Left renal cortex interstitium (tissue), 4 donors: ENCODE data around the gene ZNF329. TPM values are rescaled to one million over a fixed set of nuclear protein-coding genes. Genes with fewer than 3 reads are reported as not detected.
"Not testable (repeated sequence)": the region's sequence is repeated elsewhere in the genome, so short reads cannot be mapped to it uniquely, and the experiment has no call there.

Experiments used
- DNase-seq, 4 donors: peaks; one replicate each; pipeline ENCODE4 v3.0.0-alpha.2; 2013; ENCODE audit warnings: low read depth in 4 of 4, low spot score in 2 of 4, missing footprints in 1 of 4
- polyA plus RNA-seq, 4 donors: library from polyadenylated mRNA; unstranded; fragments of 120-200 nt; gene quantifications; one replicate each; pipeline ENCODE4 v1.2.1, GENCODE V29; 2013; ENCODE audit not compliant: insufficient read length in 4 of 4

ZNF329 gene
- 10 to 100 TPM; 20.4 to 24.0 (median 21.5) TPM for polyA plus RNA-seq

DNA sequence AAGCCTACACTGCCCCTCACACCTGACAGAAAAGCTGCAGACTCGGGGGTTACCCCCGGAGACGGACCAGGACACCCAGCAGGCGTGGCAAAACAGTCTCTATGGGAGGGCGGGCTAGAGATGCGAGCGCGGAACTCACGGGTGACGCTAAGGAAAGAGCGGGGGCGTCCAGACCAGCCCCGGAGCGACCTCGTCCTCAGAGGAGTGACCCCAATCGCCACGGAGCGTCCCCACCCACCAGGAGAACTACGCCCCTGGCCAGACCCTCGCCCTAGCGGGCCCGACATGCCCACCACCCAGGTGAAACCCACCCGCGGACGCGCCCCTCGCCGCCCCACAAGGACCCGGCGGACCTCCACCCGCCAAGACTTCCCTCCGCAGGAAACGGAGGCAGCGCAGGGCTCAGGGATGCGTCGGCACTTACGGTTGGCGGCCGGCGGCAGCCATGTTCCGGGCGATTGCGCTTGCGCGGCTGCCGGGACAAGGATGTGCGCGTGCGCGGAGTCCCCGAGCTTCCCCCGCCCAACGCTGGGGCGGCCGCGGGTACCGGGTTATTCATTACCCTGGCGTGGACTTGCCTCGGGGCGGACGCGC is at the start of gene ZNF329:
Gene ZNF329, minus strand, starts transcription at position 462 of the 594 bp plus-strand sequence. CDS start 21,286 bp downstream, outside the sequence.
- peak; percentile 45 to 79 (median 75) for DNase-seq

GRCh38 chr19:58196901-58197616 is 46.5 kb upstream of the ZNF329 start:
- peak in 1 of 4 donors; percentile 27 for DNase-seq

- peak in 1 of 4 donors; percentile 49 for DNase-seq
These were observed 33.2 kb upstream of the ZNF329 start for GRCh38 chr19:58183817-58184215.

DNA sequence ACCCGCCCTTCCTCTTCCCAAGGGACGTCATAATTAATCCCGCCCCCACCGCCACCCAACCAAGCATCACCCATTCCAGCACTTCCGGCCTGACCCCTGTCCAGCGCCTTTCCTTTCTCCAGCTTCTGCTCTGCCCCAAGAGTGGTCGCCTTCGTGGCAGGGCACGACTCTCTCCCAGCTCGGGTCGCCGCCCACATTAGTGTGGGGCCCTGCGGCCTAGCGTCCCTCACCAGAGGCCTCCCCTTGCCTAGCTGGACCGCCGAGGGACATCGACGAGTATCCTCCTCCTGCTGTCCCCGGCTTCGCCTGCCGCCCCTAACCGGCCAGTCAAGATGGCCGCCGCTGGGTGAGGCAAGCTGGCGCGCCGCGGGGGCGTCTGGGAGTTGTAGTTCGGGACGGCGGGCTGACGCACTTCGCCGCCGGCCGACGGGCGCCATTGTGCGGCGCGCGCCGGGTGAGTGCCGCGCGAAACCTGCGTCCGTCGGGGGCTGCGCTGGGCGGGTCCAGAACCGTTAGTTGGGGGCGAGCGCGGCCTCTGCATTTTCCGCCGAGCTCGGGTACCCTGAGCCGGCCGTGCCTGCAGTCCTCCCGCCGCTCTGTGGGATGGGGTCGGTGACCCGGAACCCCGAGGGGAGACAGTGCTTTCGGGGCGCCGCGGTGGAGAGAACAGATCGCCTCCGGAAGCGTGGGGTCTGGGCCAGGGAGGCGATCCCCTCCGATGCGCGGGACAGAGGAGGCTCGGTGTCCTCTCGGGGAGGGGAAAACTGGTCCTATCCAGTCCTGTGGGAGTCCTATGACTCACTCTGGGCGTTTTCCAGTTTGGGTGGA is 32.6 kb upstream of the ZNF329 start, which contains the start of gene ZNF274:
Gene ZNF274, plus strand, starts transcription at position 73 of the 828 bp plus-strand sequence. CDS start 905 bp downstream, outside the sequence.
- peak; percentile 81 to 90 (median 86) for DNase-seq

DNA sequence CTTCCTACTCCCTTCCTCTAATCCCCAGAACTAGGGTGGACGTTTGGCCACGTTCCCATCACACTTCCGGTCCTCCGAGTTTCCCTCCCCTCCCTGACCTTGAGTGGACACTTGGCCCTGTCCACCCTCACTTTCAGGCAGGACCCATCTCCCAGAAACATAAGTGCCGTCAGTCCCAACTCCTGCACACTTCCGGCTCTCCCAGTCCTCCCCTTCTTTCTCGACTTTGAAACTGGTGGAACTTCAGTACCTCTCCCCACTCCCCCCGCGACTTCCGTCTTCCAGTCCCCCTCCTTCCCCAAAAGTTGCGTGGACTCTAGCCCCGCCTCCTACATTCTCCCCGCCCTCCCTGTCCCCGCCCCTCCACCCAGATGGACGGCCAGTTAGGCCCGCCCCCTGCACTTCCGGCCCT is 32.0 kb upstream of the ZNF329 start:
- DNase-seq = no peak

DNA sequence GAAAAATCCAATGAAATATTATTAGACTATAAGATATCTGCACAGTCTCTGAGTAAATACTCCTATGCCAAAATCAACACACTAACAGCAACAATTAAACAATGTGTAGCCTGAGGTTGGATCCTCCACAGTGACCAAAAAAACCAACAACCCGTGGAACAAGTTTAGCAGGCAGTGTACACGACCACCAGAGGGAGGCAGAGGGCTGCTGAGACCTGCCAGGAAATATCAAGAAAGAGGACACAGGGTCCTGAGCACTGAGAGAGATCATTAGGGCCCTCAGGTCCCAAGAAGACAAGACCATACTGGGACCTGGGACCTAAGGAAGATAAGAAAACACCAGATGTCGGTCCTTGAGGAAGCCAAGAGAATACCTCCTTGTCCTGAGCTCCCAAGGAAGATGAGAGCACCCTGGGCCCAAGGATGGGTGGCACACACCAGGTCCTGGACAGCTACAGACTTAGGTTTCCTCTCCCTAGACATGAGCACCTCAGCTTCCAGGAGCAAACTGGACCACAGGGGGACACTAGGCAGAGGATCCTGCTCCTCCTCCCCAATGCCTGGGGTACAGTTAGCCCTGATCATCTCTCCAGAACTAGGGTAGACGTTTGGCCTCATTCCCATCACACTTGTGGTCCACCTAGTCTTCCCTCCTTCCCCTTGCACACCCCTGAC is 31.4 kb upstream of the ZNF329 start:
- no peak for DNase-seq

DNA sequence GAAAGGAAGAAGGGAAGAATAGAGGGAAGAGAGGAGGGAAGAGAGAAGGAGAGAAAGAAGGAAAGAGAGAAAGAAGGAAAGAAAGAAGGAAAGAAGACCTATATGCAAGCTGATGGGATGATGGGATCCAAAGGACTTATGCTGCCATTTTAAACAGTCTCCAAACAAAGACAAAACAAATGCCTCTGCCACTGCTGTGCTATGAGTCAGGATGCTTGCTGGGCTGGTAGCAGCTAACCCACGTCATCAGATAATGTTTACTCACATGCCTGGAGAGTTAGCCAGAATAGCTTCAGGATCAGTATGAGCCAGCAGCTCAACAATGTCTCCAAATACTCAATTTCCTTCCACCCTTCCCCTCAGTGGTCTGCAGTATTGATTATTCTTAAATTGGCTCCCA is 20.3 kb upstream of the ZNF329 start:
- no peak for DNase-seq

DNA sequence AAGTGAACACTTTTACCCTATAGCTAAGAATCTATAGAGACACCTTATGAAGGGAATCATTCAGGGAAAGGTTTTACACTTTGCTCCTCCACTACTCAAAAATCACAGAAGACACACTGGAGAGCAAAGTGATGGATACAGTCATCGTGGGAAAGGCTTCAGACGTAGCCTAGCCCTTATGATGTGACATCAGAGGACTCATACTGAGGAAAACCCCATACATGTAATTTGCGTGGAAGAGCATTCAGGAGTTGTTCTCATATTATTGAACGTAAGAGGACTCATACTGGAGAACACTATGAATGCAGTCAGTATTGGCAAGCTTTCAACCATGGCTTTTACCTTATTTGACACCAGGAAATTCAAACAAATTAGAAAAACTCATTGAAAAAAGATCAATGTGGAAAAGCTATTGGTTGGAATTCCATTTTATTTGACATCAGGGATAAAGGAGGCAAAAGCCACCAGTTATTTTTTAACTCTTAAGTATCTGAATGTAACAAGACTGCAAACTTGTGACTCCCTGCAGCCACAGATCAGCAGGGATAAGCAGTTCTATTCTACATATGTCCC is 16.2 kb upstream of the ZNF329 start:
- no peak for DNase-seq

GRCh38 chr19:58166268-58166667 is 15.7 kb upstream of the ZNF329 start:
- no peak for DNase-seq

GRCh38 chr19:58157045-58157728 is 6.6 kb upstream of the ZNF329 start:
- DNase-seq = no peak

DNA sequence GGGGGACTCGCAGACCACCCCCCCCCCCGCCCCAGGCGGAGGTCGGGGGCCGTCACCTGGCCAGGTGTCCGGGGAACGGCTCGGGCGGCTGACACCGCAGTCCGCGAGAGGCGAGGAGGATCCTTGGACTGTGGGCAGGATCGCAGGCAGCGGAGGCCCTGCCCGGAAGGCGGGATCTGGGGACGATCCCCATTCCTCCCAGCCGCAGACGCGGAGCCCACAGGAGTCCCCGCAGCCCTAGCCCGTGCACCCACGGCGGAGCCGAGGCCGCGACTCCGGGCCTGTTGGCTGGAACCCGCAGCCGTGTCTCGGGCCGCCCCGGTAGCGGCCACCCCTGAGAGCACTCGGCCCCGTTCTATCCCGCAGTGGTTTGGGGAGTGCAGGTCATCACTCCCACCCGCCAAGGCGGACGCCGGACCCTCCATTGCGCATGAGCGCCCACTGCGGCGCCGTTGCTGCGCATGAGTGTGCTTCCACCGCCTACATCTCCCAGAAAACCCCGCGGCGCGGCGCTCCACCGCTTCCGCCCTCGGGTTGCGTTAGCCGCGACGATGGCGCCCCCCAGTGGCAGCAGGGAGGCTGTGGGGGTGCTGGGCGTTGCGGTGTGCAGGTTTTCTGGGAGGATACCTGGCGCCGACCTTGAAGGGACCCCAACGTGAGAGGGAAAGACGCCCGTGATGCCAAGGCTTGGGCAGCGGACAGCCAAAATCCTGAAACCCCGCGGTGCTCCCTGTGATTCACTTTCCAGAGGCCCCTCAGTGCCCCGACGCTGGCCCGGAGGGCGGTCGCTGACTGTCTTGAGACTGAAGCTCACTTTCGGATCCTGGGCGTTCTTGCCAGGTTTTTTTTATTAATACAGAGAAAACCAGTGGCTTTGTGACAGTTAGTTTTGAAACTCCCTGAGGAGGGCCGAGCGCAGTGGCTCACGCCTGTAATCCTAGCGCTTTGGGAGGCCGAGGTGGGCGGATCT is 4.4 kb upstream of the ZNF329 start:
- peak; percentile 90 to 94 (median 92) for DNase-seq

DNA sequence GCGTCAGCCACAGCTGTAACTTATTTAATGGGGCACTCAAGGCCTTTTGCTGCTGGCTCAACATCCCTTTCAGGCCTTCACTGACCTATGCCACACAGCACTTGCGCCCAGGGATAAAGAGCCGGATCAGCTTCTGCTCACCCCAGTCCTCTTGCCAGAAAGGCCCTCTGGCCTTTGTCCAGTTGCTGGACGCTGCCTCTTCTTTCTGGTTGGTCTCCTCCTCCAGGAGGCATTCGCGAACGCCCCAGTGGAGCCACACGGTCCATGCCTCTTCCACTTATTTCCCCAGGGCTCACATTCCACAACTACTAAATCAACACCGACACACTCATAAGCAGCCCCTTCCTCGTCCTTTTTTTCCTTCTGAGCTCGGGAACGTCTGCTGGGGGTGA is 3.7 kb upstream of the ZNF329 start:
- peak; percentile 32 to 52 (median 48) for DNase-seq

DNA sequence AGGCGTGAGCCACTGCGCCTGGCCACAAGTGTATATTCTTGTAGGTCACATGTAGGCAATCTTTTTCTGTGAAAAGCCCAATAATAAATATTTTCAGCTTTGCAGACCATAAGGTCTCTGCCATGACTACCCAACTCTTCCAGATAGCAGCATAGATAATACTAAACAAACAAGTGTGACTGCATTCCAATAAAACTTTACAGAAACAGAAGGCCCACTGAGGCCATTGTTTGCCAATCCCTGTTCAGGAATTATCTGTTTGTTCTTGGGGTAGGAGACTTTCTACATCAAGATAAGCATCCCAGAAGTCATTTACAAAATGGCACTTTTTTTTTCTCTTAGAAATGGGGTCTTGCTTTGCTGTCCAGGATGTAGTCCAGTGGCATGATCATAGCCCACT is 2.8 kb upstream of the ZNF329 start:
- DNase-seq = no peak

DNA sequence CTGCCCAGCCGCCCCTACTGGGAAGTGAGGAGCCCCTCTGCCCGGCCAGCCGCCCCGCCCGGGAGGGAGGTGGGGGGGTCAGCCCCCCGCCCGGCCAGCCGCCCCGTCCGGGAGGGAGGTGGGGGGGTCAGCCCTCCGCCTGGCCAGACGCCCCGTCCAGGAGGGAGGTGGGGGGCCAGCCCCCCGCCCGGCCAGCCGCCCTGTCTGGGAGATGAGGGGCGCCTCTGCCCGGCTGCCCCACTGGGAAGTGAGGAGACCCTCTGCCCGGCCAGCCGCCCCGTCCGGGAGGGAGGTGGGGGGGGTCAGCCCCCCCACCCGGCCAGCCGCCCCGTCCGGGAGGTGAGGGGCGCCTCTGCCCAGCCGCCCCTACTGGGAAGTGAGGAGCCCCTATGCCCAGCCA is 3.1 kb downstream of the ZNF329 start:
- DNase-seq = not testable (repeated sequence)

DNA sequence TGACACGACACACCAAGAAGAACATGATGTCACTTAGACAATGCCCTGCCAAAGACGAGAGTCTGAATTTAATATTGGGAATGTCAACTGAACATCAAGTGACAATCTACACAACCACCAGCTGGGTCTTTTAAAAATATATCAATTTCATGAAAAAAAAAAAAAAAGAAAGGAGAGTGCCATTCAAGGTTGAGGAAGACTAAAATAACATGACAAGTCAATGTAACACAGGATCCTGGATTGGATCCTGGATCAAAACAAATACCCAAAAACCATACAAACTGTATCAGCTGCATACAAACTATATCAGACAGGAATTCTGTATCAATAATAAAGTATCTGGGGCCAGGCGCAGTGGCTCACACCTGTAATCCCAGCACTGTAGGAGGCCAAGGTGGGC is 4.7 kb downstream of the ZNF329 start:
- no peak for DNase-seq

DNA sequence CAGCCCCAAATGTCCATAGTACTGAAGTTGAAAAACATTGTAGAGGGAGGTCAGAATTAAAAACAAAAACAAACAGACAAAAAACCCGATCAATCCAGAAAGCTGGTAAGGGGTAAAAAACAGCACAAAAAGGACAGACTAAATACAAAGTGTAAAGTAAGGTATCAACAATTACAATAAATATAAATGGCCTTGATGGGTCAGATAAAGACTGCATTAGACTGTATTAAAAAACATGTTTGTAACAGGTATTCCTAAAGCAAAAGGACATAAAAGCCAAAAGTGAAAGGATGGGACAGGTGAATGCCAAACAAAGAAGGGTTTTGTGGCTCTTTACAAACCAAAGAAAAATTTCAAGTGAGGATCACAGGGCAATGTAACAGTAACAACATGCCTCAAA is 16.3 kb downstream of the ZNF329 start:
- no peak for DNase-seq

GRCh38 chr19:58129284-58129683 is 21.3 kb downstream of the ZNF329 start:
- DNase-seq = no peak

- no peak for DNase-seq
These were observed 22.4 kb downstream of the ZNF329 start for GRCh38 chr19:58128041-58128685.
